KBM-7 (cell line): ENCODE results near the gene CNTD1.

Source experiments
- DNase-seq: peaks from one replicate; pipeline ENCODE4 v3.0.0-alpha.2; 2015
- in situ Hi-C: fragments of 300-500 bp; cut with MboI; formaldehyde crosslinking; loops from 2 replicates; pipeline ENCODE4 v1.14.3; 2020; ENCODE audit warnings: low sequenced_read_pairs, low pct_unique_long_range_greater_than_20kb, mixed read lengths

Gene CNTD1

DNA sequence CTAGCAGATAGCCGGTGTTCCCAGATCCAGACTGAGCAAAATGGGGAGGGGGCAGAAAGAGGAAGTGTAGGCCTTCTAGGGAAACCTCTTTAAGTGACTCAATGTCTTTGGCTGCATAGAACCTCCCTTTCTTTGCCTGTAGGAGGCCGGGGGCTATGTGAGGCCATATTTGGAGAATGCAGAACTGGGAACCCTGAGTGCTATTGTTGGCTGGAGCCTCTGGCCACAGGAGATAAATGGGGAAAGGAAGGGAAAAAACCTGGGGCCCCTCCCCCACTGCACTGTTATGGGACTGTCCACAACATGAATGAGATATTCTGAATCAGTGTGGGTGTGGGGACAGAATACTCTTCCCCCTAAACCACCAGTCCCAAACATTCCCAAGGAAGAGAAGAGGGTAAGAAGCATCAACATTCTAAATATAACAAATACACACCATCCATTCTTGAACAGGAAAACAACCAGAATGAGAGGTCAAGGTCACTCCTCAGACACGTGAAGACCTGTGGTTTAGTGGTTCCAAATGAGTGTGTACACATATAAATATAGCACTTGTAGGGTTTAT, 23.0 kb upstream of the CNTD1 start:
- in situ Hi-C loops = no loop called here
- DNase-seq = peak; percentile 77

DNA sequence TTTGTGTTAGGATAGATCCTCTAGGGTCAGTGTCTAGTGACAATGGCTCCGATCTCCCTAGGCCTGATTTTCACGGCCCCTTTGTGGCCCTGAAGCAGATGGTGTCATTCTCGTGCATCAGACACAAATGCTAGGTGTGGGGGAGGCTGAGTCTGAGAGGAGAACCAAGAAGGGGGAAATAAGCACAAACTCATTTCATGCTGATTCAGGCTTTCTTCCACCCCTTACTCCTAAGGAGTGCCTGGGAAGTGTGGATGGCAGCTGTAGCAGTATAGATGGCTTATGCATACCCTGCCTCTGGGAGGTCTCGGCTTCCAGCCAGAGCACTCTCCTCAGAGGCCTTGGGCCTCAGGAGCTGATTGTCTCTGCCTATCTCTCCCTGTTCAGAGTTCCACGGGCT, 20.1 kb upstream of the CNTD1 start:
- in situ Hi-C loops = no loop called here
- DNase-seq = no peak

DNA sequence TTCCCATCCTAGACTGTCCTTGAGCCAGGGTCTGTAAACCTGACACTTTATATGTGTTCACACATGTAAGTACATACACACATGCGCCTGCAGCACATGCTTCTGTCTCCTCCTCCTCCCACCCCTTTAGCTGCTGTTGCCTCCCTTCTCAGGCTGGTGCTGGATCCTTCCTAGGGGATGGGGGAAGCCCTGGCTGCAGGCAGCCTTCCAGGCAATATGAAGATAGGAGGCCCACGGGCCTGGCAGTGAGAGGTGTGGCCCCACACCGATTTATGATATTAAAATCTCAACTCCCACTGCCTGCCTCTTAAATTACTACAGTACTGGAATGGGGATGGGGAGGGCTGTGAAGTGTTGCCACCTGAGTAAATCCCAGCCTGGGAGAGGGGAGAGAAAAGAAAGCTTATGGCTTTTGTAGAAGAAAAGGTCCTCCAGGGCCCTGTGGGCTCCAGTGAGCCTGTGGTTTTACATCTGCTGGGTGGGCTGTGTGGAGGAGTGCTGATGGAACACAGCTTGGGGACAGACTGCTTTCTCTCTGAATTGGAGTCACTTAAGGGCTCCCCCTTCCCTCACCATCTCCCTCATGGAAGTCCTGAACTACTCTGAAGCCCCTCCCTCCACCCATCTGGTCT, 19.2 kb upstream of the CNTD1 start:
- DNase-seq = no peak
- in situ Hi-C loops = no loop called here

DNA sequence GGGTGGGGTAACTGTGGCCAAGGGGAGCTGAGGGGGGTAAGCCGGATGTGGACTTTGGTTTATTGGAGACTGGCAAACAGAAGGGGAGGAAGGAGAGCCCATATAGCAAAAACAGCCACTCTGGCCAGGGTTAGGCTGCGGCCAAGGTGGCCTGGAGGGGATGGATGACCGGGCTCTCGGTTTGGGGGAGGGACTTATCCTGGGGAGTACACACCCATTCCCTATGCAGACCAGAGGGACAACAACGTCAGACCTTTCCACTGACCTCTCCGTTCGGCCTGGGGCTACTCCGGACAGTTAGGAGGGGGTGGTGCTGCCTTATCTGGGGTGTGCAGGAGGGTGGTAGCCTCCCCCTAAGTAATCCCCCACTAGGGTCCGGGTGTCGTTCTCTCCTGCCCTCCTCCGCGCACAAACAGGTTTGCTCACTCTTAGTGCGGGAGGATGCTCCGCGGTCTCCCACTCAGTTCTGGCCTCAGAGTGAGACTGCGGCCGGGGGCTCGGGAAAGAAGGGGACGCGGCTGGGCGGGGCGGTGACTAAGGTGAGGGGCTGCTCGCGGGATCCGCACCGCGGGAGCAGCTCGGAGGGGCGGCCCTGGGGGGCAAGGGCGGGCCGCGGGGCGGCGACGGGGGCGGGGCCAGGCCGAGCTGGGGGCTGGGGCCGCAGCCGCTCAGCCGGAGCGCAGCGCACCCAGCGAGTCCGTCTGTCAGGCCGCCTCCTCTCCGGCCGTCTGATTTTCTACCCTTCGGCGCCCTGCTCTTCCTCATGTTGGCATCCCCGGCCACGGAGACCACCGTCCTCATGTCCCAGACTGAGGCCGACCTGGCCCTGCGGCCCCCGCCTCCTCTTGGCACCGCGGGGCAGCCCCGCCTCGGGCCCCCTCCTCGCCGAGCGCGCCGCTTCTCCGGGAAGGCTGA, 18.5 kb upstream of the CNTD1 start, which contains the start of gene WNK4:
WNK4 (plus strand) TSS at position 675 of the 915 bp plus-strand sequence; CDS start at position 764, 89 bp downstream.
- DNase-seq = no peak
- in situ Hi-C loops = no loop called here

DNA sequence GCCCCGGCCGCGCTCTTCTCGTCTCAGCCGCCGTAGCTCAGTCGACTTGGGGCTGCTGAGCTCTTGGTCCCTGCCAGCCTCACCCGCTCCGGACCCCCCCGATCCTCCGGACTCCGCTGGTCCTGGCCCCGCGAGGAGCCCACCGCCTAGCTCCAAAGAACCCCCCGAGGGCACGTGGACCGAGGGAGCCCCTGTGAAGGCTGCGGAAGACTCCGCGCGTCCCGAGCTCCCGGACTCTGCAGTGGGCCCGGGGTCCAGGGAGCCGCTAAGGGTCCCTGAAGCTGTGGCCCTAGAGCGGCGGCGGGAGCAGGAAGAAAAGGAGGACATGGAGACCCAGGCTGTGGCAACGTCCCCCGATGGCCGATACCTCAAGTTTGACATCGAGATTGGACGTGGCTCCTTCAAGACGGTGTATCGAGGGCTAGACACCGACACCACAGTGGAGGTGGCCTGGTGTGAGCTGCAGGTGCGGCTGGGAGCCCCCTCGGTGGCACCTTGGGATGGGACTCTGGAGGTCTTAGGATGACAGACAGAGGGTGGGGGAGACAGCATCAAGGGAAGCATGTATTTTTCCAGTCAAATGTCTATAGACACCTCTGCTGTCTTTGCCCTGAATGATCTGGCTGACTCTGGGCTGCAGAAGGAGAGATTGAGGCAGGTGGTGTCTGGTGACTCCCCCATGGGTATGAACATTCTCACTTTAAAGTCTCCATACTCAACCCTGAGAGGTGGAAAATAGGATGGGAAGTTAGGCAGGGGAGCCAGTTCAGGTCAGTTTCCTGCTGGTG, 17.6 kb upstream of the CNTD1 start:
- DNase-seq = no peak
- in situ Hi-C loops = no loop called here

DNA sequence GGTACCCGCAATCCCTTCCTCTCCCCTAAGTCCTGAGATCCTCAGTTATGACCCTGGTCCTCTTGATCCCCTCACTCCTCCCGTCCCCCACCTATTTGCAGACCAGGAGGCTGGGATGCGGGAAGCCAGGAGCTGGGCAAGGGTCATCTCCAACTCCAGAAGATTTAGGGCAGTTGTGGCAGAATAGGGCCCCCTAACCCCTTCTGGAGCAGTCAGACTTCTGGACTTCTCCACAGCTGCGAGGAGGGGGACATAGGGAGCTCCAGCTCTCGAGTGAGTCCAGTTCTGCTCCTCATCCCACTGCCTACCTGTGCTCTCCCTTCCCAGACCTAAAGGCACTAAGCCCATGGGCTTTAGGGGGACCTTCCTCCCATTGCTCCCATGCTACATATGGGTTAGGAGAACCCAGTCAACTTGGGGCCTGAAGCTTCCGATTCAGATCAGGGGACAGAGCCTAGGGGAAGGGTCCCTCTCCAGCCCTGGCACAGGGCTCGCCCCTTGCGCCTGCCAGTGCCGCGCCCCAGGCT, 17.0 kb upstream of the CNTD1 start:
- no peak for DNase-seq
- in situ Hi-C loops = no loop called here

DNA sequence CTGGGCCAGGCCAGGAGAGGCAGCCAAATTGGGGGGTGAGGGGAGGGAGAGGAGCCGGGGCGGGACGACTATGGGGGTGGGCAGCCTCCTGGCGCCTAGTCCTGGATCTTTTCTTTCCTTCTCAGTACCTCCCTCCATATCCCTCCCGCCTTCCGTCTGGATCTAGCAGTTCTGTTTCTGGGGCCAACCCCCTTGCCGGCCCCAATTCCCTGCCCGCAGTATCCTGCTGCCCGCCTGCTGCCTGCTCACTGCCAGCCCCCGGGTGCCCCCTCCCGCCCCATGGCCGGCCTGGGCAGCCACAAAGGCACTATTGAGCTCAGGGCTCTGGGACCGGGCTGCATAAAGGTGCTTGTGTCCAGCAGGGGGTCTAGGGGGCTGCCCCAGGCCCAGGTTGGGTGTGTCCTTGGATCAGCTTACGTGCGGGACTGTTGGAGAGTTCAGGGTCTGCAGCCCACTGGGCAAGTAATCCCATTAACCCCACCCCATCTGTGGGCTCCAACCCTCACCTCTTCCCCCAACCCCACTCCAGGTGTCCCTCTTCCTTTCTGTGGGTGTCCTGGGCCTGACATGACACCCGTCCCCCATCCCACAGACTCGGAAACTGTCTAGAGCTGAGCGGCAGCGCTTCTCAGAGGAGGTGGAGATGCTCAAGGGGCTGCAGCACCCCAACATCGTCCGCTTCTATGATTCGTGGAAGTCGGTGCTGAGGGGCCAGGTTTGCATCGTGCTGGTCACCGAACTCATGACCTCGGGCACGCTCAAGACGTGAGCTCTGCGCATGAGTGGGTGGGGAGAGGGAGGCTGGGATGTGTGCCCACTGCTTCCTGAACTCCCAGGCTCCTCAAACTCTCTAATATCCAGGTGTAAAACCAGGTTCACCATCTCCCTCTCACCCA, 16.2 kb upstream of the CNTD1 start:
- no peak for DNase-seq
- in situ Hi-C loops = no loop called here

DNA sequence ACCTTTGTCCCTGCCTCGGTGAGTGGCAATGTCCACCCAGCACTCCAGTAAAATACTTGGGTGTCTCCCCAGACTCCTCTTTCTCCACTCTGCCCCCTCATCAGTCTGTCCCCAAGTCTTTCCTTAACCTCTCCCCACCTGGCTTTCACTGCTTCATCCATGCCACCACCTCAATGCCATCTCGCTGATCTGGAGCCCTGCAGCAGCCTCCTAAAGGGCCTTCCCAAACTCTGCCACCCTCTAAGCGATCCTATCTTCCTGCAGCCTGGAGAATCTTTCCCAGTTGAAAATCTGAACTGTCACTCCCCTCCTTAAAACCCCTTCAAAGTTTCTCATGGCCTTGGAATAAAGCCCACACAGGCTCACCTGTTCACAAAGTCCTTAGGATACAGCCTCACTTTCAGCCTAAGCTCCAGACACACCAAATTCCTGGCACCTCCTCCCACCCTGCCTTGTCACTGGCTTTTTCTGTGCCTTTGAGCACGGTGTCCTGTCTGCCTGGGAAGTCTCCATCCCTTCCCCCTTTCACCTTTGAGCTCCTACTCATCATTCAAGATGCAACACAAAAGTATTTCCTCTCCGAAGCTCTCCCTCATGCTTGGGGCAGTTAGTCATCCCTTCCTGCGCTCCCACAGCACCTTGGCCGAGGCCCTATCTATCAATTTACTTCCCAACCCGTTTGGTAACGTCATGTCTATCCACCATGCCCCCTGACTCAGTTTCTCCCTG, 15.4 kb upstream of the CNTD1 start:
- in situ Hi-C loops = no loop called here
- no peak for DNase-seq

DNA sequence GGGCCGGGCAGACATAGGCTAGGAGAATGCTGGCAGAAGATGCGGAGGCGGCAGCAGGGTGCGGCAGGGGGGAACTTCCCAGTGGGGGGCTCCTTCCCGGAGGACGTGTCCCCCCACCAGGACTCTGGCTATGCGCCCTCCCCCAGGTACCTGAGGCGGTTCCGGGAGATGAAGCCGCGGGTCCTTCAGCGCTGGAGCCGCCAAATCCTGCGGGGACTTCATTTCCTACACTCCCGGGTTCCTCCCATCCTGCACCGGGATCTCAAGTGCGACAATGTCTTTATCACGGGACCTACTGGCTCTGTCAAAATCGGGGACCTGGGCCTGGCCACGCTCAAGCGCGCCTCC, 14.9 kb upstream of the CNTD1 start:
- in situ Hi-C loops = no loop called here
- no peak for DNase-seq

DNA sequence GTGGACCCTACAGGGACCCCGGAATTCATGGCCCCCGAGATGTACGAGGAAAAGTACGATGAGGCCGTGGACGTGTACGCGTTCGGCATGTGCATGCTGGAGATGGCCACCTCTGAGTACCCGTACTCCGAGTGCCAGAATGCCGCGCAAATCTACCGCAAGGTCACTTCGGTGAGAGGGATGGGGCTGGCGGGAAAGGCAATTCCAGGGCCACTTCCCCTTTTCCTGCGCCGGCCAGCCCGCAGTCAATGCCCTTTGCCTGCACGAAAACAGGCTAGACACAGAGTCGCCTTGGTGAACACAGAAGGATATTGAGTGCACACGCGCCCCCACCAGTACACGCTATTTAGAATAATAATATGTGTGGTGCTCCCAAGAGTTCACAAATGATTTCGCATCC, 14.3 kb upstream of the CNTD1 start:
- DNase-seq = peak; percentile 61
- in situ Hi-C loops = no loop called here

DNA sequence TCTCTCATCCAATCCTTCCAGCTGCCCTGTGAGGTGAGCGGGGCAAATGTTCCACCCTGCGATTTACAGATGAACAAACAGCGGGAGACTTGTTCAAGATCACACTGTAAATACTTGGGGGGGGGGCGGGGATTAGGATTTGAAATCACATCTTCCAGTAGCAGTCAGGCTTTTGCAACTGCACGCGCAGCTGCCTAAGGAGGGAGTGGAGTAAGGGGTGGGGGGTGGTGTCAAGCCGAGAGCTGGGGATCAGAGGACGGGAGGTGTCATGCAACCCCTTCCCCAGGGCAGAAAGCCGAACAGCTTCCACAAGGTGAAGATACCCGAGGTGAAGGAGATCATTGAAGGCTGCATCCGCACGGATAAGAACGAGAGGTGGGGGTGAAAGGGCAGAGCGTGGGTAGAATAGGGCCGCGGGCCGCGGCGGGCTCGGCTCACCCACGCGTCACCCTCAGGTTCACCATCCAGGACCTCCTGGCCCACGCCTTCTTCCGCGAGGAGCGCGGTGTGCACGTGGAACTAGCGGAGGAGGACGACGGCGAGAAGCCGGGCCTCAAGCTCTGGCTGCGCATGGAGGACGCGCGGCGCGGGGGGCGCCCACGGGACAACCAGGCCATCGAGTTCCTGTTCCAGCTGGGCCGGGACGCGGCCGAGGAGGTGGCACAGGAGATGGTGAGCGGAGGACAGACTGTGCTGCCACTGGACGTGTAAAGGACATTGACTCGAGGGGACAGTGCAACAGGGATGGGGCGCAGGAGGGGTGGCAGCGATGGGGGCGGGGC, 13.7 kb upstream of the CNTD1 start:
- in situ Hi-C loops = no loop called here

DNA sequence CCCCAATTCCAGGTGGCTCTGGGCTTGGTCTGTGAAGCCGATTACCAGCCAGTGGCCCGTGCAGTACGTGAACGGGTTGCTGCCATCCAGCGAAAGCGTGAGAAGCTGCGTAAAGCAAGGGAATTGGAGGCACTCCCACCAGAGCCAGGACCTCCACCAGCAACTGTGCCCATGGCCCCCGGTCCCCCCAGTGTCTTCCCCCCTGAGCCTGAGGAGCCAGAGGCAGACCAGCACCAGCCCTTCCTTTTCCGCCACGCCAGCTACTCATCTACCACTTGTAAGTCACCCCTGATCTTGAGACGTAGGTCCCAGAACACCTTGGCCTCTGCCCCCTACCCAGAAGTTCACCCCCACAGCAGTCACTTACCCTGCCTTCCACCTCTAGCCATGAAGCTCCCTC, 11.4 kb upstream of the CNTD1 start:
- in situ Hi-C loops = no loop called here
- no peak for DNase-seq

More for the DNA sequence above, 13.7 kb upstream of the CNTD1 start:
- no peak for DNase-seq

DNA sequence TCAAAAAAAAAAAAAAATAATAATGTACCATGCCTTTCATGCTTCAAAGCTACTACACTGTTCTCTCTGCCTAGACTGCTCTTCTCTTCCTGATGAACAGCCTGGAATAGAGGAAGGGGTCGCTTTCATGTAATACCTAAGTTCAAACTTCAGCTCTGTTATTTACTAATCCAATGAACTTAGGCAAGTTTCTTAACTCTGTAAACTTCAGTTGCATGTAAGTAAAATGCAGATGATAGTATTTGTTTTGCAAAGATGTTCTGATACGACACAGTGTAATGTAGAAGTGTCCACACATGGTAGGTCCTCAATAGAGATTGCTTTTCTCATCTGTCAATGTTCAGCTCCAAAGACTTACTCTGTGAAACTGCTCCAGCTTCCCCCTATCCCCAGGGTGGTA, 6.7 kb upstream of the CNTD1 start:
- in situ Hi-C loops = no loop called here
- no peak for DNase-seq

DNA sequence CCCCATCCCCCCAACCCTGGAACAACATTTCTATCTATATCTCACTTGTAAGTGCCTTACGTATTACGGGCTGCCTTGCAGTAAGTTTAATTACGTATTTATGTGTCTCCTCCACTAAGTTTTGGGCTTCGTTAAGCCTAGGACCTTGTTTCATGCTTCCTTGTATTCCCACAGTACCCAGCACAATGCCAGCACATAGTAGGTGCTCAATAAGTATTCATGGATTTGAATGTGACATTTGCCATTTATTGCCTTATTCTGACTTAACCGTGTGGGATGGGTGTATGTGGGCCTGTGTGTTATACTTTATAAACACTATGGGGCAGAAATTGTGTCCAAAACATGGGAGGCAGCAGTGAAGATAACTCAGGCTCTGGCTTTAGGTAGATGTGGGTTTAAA, 6.1 kb upstream of the CNTD1 start:
- no peak for DNase-seq
- in situ Hi-C loops = no loop called here

DNA sequence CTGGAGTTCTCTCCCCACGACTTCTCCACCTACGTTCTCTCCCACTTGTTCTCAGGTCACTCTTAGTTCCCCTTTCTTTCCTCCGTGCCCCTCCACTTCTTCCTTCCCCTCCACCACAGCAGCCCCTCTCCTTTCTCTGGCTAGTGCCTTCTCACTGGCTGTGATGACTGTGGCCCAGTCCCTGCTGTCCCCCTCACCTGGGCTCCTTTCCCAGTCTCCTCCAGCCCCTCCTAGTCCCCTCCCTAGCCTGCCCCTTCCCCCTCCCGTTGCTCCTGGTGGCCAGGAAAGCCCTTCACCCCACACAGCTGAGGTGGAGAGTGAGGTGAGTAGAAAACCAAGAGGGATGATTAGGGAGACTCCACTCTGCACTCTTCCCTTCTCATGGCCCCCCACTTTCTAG, 3.6 kb upstream of the CNTD1 start:
- DNase-seq = peak; percentile 40
- in situ Hi-C loops = no loop called here

DNA sequence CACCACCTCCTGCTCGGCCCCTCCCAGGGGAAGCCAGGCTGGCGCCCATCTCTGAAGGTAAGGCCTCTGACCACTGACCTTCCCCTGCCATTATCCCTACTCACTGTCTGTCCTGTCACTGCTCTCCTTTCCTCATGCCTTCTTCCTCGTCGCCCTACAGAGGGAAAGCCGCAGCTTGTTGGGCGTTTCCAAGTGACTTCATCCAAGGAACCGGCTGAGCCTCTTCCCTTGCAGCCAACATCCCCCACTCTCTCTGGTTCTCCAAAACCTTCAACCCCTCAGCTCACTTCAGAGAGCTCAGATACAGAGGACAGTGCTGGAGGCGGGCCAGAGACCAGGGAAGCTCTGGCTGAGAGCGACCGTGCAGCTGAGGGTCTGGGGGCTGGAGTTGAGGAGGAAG, 3.2 kb upstream of the CNTD1 start:
- no peak for DNase-seq
- in situ Hi-C loops = no loop called here

DNA sequence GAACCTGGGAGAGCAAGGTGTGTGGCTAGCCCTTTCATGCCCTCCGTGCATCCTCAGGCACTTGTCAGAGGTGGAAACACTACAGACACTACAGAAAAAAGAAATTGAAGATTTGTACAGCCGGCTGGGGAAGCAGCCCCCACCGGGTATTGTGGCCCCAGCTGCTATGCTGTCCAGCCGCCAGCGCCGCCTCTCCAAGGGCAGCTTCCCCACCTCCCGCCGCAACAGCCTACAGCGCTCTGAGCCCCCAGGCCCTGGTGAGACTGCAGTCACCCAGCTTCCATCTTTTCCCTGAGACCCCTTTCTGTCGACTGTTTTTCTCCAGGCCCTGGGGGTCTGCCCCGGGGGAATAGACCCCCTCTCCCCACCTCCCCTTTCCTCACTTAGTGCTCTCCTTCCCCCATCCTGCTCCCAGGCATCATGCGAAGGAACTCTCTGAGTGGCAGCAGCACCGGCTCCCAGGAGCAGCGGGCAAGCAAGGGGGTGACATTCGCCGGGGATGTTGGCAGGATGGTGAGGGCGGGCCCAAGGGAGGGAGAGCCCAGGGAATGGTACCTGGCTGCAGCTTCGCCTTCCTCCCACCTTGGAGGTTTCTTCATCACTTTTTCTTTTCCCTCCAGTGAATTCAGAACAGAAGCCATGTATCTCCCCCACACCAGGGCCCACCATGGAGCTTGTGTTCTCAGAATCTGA, 2.4 kb upstream of the CNTD1 start:
- DNase-seq = no peak
- in situ Hi-C loops = no loop called here
